Measurements from ENCODE around the gene CPNE5. TPM values are rescaled to one million over a fixed set of nuclear protein-coding genes. Genes with fewer than 3 reads are reported as not detected.

Gene CPNE5
- total and polyA plus RNA-seq, 2 of the 4 experiments (the other 2 are of a cell fraction), result 0.07 TPM; not detected in 1

- Histone ChIP-seq H4K91ac (ENCODE audit: insufficient read depth, low read depth, low read length) (no peak overlapping the region), H2BK120ac (ENCODE audit: low read depth, low read length) (no peak overlapping the region), H4K8ac (ENCODE audit: low read depth in 2 of 2, low read length in 2 of 2) (no peak overlapping the region), H2AFZ (replicated peaks; ENCODE audit: low read length, poor library complexity) (no peak overlapping the region), H4K5ac (ENCODE audit: low read depth, low read length) (no peak overlapping the region), H3K79me1 (ENCODE audit: low read depth in 1 of 2, low read length in 2 of 2) (no peaks in the 10 kb centered on the region), H2AK5ac (ENCODE audit: low read depth, low read length) (no peak overlapping the region), H4K20me1 (ENCODE audit: insufficient read depth, low read length) (no peaks in the 10 kb centered on the region), H3K56ac (ENCODE audit: extremely low read depth, insufficient read depth, low read length) (no peak overlapping the region), H2BK20ac (ENCODE audit: low read depth, low read length) (no peak overlapping the region), H3K23ac (ENCODE audit: low read depth, low read length) (no peak overlapping the region; the same call in 1 of the 2 replicates), H3K18ac (ENCODE audit: low read depth, low read length) (no peak overlapping the region), H3K4me3 (ENCODE audit: insufficient read depth, low read depth, low read length) (no peak overlapping the region), H3K27ac (ENCODE audit: insufficient read depth, low read length) (no peak overlapping the region), H3K9me3 (ENCODE audit: control insufficient read depth, insufficient read depth, low read length) (no peaks in the 10 kb centered on the region), H3K4ac (ENCODE audit: low read depth, low read length) (no peak overlapping the region), H3K4me1 (ENCODE audit: control insufficient read depth, insufficient read depth, low read length) (no peaks in the 10 kb centered on the region), H2BK5ac (ENCODE audit: low read depth, low read length, poor library complexity, severe bottlenecking) (no peak overlapping the region), H2AK9ac (replicated peaks; ENCODE audit: low read depth, low read length, poor library complexity) (no peak overlapping the region), H3K36me3 (ENCODE audit: control insufficient read depth, insufficient read depth, low read length) (no peaks in the 10 kb centered on the region), H3K14ac (replicated peaks; ENCODE audit: low read depth, low read length) (no peak overlapping the region), H3K4me2 (ENCODE audit: low read depth, low read length) (no peak overlapping the region), H3K9ac (ENCODE audit: low read depth, low read length) (no peak overlapping the region), H3K9me1 (ENCODE audit: insufficient read depth, low read length) (no peaks in the 10 kb centered on the region), H3K27me3 (ENCODE audit: control insufficient read depth, insufficient read depth, low read length) (peaks cover 56% of the 10 kb centered on the region), H2BK15ac (ENCODE audit: low read depth, low read length) (no peak overlapping the region)
- DNase-seq (no peak), ATAC-seq (ENCODE audit: low read depth) (no peak)
- dilution Hi-C loops (cut with HindIII; ENCODE audit: low sequenced_read_pairs, unreplicated experiment), result no loop called here
- TF ChIP-seq FOS (IDR thresholded peaks at IDR 0.05; ENCODE audit: low read depth, low read length) (no peak), BHLHE40 (IDR thresholded peaks at IDR 0.05; ENCODE audit: low read depth, low read length) (no peak), SMC3 (IDR thresholded peaks at IDR 0.05; ENCODE audit: low read depth, low read length) (no peak), RFX5 (IDR thresholded peaks at IDR 0.05; ENCODE audit: low read depth, low read length) (no peak), POLR2A (IDR thresholded peaks at IDR 0.05; ENCODE audit: low read depth, low read length) (no peak), RCOR1 (IDR thresholded peaks at IDR 0.05; ENCODE audit: insufficient replicate concordance, low read length) (no peak), CTCF (conservative IDR thresholded peaks at IDR 0.05; ENCODE audit: low read depth, low read length) (no peak)
- no TSS peak for BruUV-seq (replicated peaks)
- intact Hi-C loops (cut with micrococcal nuclease), result no loop called here
- CTCF ChIA-PET, result no interaction called here
- 86% methylated on average over 1 of the region's 7 CpGs; no CpG with 5 or more reads in 1 of the 2 experiments for WGBS, 2 experiments (ENCODE audit: extremely low coverage in 2 of 2, insufficient read length in 1 of 2)
- in situ Hi-C loops (cut with MboI; ENCODE audit: low sequenced_read_pairs), result no loop called here
- POLR2A ChIA-PET (ENCODE audit: unreplicated experiment), result no interaction called here
Observed at GRCh38 chr6:36805096-36805797, 34.0 kb downstream of the CPNE5 start.
